Adrenal gland (tissue), 12 donors: ENCODE data around the gene RSU1. TPM values are rescaled to one million over a fixed set of nuclear protein-coding genes. Genes with fewer than 3 reads are reported as not detected.

Experiments used
- DNase-seq, 7 donors: peaks; one replicate each; pipeline ENCODE4 v3.0.0-alpha.2; 2019 to 2020
- H3K27ac ChIP-seq, 5 donors: fragments of 200-600 bp; sonication (generic) in 4 of 5; 1 replicate in 3 of 5; 2 replicates in 2 of 5; pipeline versions ENCODE4 v1.5.1 to v1.8.0; 2016 to 2020; ENCODE audit warnings: mild to moderate bottlenecking in 1 of 5
- H3K27me3 ChIP-seq: fragments of 200-600 bp; 2 replicates; pipeline ENCODE4 v1.8.0; 2021
- H3K36me3 ChIP-seq, 2 donors: fragments of 200-600 bp; replicated peaks in 1 of 2; 1 replicate in 1 of 2; 2 replicates in 1 of 2; pipeline versions ENCODE4 v1.5.1 to v1.8.0; 2018 to 2022
- H3K4me1 ChIP-seq, 2 donors: fragments of 200-600 bp; replicated peaks in 1 of 2; 1 replicate in 1 of 2; 2 replicates in 1 of 2; pipeline versions ENCODE4 v1.5.1 to v1.8.0; 2018 to 2021
- H3K4me3 ChIP-seq, 4 donors: fragments of 200-600 bp; sonication (generic) in 3 of 4; one replicate each; pipeline ENCODE4 v1.5.1; 2016 to 2018
- H3K9me3 ChIP-seq, 3 donors: fragments of 200-600 bp; sonication (generic) in 1 of 3; replicated peaks in 1 of 3; 1 replicate in 2 of 3; 2 replicates in 1 of 3; pipeline versions ENCODE4 v1.5.1 to v1.8.0; 2016 to 2021
- CTCF ChIP-seq, 6 experiments: fragments of 450-650 bp in 4 of 6; fragments of 200-600 bp in 2 of 6; sonication (generic) in 1 of 6; IDR thresholded peaks; 1 replicate in 5 of 6; 2 replicates in 1 of 6; pipeline versions ENCODE4 v1.5.1 to v1.8.0; 2016 to 2021; ENCODE audit warnings: antibody characterized with exemption in 6 of 6, mild to moderate bottlenecking in 2 of 6, moderate library complexity in 1 of 6
- POLR2A ChIP-seq, 2 donors: fragments of 450-650 bp; IDR thresholded peaks; one replicate each; pipeline ENCODE4 v1.6.1; 2017; ENCODE audit warnings: antibody characterized with exemption in 2 of 2, mild to moderate bottlenecking in 2 of 2, moderate library complexity in 1 of 2
- WGBS, 4 donors: extraction: QIAGEN DNeasy Blood & Tissue Kit in 2 of 4; methylation state at CpG; one replicate each; pipeline versions ENCODE4 v1.1.5 to v1.1.7; 2013 to 2017; 5-methylcytosine and 5-hydroxymethylcytosine counted together
- intact Hi-C, 2 donors: fragments of 100-400 bp; cut with DNase I; formaldehyde crosslinking; loops; one replicate each; pipeline versions ENCODE4 v1.14.1 to v1.15.0; 2022 to 2023
- polyA plus RNA-seq, 3 donors: library from polyadenylated mRNA; stranded (reverse); fragments of 200-250 nt in 2 of 3; fragments of 350-450 nt in 1 of 3; fragmentation: Illumina TruSeq in 1 of 3; extraction: RNeasy Lipid Tissue Mini Kit (QIAGEN cat#74804) in 1 of 3; gene quantifications; one replicate each; pipeline ENCODE4 v1.2.3, GENCODE V29; 2013 to 2014
- total RNA-seq, 9 donors: library from RNA; depleted of rRNA in 4 of 9; stranded (reverse); fragments of >200 nt in 4 of 9; fragments of 120-200 nt in 1 of 9; fragmentation: NEBNext Ultra II Directional in 1 of 9; extraction: Animal tissue kit (Norgen Biotek cat#: 25700) in 1 of 9; gene quantifications; one replicate each; pipeline versions ENCODE4 v1.1.0 to v1.2.4, GENCODE V29; 2013 to 2023
- donor health status: healthy with polysubstance abuse.
- donor health status: Bipolar disorder and iron deficiency.
- donor health status: DM: yes; HTN: yes; CAD: no.
- donor health status: DM: no; HTN: no; CAD: no.
- donor health status: DM: no; HTN: no; CAD: no.
- donor health status: DM: yes; HTN: yes; CAD: no.

RSU1 gene
- total and polyA plus RNA-seq, 12 donors, result 15.6 to 96.8 (median 41.7) TPM

- DNase-seq, result no peak
- intact Hi-C loops, result no loop called here
- H3K4me1 ChIP-seq, result peaks cover 6 to 21% of the 10 kb centered on the region in 2 donors
- WGBS, 4 donors, result 67 to 85% (median 78%) methylated on average over 3 of the region's 3 CpGs
- no peaks in the 10 kb centered on the region for H3K27me3 ChIP-seq
- TF ChIP-seq CTCF (IDR thresholded peaks at IDR 0.05) (no peak), POLR2A (IDR thresholded peaks at IDR 0.05) (no peak)
- H3K4me3 ChIP-seq, result no peak overlapping the region
- H3K9me3 ChIP-seq, result no peaks in the 10 kb centered on the region
- no peak overlapping the region for H3K27ac ChIP-seq
- H3K36me3 ChIP-seq, result no peaks in the 10 kb centered on the region
Observed at GRCh38 chr10:16819436-16819835, 2.2 kb upstream of the RSU1 start.

DNA sequence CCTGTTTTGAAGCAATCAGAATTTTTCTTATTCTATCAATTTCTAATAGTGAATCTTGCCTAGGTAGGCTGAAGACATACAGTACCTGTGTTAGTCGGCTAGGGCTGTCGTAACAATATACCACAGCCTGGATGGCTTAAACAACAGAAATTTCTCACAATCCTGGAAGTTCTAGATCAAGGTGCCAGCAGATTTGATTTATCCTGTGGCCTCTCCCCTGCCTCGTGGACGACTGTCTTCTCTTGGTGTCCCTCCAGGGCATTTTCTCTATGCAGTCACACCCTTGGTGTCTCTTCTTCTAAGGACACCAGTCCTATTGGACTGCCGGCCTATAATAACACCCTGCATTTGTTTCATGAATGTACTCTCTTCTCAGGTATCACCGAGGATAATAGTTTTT, 1.8 kb upstream of the RSU1 start:
- TF ChIP-seq CTCF (IDR thresholded peaks at IDR 0.05) (no peak), POLR2A (IDR thresholded peaks at IDR 0.05) (no peak)
- no peaks in the 10 kb centered on the region for H3K27me3 ChIP-seq
- H3K4me1 ChIP-seq, result peaks cover 6 to 21% of the 10 kb centered on the region in 2 donors
- 80 to 88% (median 82%) methylated on average over 6 of the region's 6 CpGs for WGBS, 4 donors
- intact Hi-C loops, result no loop called here
- no peak overlapping the region for H3K4me3 ChIP-seq
- no peaks in the 10 kb centered on the region for H3K36me3 ChIP-seq
- H3K27ac ChIP-seq, result no peak overlapping the region
- H3K9me3 ChIP-seq, result no peaks in the 10 kb centered on the region
- DNase-seq, result no peak

DNA sequence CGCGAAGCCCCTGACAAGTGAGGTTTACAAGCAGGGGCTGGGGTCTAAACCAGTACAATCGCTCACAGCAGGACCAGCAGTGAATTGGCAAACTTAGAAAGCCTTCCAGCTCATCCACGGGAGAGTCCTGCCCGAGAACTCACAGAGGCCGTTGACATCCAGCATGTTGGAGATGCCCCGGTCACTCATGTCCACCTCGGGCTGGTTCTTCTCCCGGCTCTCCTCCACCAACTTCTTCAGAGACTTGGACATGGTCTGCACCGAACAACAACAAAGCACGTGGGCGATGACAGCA, 447 bp downstream of the RSU1 start:
- intact Hi-C loops, result no loop called here
- 6 to 10% (median 8%) methylated on average over 7 to 12 of the region's 12 CpGs for WGBS, 4 donors
- Histone ChIP-seq H3K27ac (peak overlapping the region in 1 of 5 donors; percentile 65), H3K36me3 (no peaks in the 10 kb centered on the region), H3K4me1 (peaks cover 6 to 21% of the 10 kb centered on the region in 2 donors), H3K27me3 (no peaks in the 10 kb centered on the region), H3K9me3 (no peaks in the 10 kb centered on the region), H3K4me3 (peak overlapping the region; percentile 21 to 92 (median 44))
- peak in 5 of 7 donors; percentile 43 to 72 (median 52) for DNase-seq
- TF ChIP-seq POLR2A (IDR thresholded peaks at IDR 0.05) (no peak), CTCF (IDR thresholded peaks at IDR 0.05) (no peak)

- Histone ChIP-seq H3K4me1 (peaks cover 6 to 21% of the 10 kb centered on the region in 2 donors), H3K27ac (no peak overlapping the region), H3K27me3 (no peaks in the 10 kb centered on the region), H3K36me3 (no peaks in the 10 kb centered on the region), H3K9me3 (no peaks in the 10 kb centered on the region), H3K4me3 (peak overlapping the region in 1 of 4 donors; percentile 92)
- no peak for DNase-seq
- intact Hi-C loops, result no loop called here
- 76 to 82% (median 77%) methylated on average over 4 of the region's 4 CpGs for WGBS, 4 donors
- TF ChIP-seq CTCF (IDR thresholded peaks at IDR 0.05), result no peak
- TF ChIP-seq POLR2A (IDR thresholded peaks at IDR 0.05), result no peak
Observed at GRCh38 chr10:16816171-16816570, 1.1 kb downstream of the RSU1 start.
